ENCODE measurements around the gene PSMC1. TPM values are rescaled to one million over a fixed set of nuclear protein-coding genes. Genes with fewer than 3 reads are reported as not detected.

PSMC1 gene
- total RNA-seq, 1 donor from 2014 or later, result 84.5 TPM

DNA sequence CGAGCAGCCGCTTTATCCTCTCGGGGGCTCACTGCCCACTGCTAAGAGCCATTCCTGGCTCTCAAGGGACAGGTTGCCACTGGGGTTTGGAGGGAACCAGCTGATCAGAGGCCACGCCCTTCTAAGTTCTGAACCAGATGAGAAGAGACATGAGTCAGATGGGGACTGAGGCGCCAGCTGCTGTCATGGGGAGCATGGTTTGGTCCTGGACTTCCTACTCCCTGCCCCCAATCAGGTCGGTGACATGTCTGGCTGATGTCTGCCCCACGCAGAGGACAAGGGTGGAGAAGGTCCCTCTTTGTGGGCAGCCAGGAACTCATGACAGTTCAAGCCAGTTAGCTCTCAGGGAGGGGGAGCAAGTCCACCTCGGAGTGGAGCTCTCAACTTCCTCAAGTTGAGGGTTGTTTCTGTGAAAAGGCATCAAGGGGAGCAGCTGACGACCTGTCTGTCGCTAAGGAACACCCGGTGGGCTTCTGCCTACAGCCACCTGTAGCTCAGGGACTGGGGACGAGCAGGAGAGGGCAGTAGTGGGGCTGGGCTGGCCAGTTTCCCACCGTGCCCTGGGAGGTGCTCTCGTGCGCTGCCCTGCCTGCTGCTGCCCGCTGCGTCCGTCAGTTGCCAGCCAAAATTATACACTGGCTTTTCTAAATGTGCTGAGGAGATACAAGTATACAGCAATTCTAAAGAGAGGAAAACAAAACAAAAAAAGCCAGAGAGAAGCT is 20.5 kb downstream of the PSMC1 start:
- TF ChIP-seq, protein P1, sequence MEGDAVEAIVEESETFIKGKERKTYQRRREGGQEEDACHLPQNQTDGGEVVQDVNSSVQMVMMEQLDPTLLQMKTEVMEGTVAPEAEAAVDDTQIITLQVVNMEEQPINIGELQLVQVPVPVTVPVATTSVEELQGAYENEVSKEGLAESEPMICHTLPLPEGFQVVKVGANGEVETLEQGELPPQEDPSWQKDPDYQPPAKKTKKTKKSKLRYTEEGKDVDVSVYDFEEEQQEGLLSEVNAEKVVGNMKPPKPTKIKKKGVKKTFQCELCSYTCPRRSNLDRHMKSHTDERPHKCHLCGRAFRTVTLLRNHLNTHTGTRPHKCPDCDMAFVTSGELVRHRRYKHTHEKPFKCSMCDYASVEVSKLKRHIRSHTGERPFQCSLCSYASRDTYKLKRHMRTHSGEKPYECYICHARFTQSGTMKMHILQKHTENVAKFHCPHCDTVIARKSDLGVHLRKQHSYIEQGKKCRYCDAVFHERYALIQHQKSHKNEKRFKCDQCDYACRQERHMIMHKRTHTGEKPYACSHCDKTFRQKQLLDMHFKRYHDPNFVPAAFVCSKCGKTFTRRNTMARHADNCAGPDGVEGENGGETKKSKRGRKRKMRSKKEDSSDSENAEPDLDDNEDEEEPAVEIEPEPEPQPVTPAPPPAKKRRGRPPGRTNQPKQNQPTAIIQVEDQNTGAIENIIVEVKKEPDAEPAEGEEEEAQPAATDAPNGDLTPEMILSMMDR (IDR thresholded peaks at IDR 0.05; ENCODE audit: unreplicated experiment), result no peak
- Mint-ChIP-seq H3K9me3 (no peaks in the 10 kb centered on the region), H3K27me3 (ENCODE audit: low read depth) (no peaks in the 10 kb centered on the region), H3K4me1 (no peaks in the 10 kb centered on the region), H3K4me3 (no peak overlapping the region), H3K27ac (no peak overlapping the region), H3K36me3 (peaks cover 19% of the 10 kb centered on the region)
- DNase-seq (ENCODE audit: low spot score in 2 of 2, unreplicated experiment in 2 of 2), result no peak

DNA sequence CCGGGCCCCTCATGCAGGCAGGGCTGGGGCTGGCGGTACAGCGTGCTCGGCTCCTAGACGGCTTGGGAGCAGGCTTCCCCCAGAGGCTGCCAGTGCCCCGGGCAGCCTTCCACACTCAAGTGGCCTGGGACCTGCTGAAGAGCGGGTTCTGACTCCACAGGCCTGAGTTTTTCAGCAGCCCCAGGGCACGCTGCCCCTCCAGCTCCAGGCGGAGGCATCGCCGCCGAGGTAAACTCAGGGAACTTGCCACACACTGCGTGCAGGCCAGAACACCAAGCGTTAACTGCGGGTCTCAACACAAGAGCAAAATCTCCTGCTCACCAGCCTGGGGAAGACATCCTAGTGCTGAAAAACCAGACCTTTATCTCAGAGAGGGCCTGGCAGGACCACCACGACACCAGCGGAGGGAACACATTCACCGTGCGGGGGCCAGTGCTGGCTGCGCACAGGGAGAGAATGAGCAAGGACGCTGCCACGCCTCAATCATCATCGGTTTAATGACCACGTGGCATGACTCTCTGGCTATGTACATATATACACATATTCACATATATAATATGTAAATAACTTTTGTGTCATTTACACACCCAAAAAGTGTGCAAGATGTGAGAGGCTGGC is 21.3 kb downstream of the PSMC1 start:
- no peaks in the 10 kb centered on the region for H3K4me1 Mint-ChIP-seq
- TF ChIP-seq, protein P1 (IDR thresholded peaks at IDR 0.05; ENCODE audit: unreplicated experiment), result no peak
- H3K9me3 Mint-ChIP-seq, result no peaks in the 10 kb centered on the region
- H3K27me3 Mint-ChIP-seq (ENCODE audit: low read depth), result no peaks in the 10 kb centered on the region
- peaks cover 20% of the 10 kb centered on the region for H3K36me3 Mint-ChIP-seq
- H3K27ac Mint-ChIP-seq, result no peak overlapping the region
- DNase-seq (ENCODE audit: low spot score in 2 of 2, unreplicated experiment in 2 of 2), result no peak
- no peak overlapping the region for H3K4me3 Mint-ChIP-seq

DNA sequence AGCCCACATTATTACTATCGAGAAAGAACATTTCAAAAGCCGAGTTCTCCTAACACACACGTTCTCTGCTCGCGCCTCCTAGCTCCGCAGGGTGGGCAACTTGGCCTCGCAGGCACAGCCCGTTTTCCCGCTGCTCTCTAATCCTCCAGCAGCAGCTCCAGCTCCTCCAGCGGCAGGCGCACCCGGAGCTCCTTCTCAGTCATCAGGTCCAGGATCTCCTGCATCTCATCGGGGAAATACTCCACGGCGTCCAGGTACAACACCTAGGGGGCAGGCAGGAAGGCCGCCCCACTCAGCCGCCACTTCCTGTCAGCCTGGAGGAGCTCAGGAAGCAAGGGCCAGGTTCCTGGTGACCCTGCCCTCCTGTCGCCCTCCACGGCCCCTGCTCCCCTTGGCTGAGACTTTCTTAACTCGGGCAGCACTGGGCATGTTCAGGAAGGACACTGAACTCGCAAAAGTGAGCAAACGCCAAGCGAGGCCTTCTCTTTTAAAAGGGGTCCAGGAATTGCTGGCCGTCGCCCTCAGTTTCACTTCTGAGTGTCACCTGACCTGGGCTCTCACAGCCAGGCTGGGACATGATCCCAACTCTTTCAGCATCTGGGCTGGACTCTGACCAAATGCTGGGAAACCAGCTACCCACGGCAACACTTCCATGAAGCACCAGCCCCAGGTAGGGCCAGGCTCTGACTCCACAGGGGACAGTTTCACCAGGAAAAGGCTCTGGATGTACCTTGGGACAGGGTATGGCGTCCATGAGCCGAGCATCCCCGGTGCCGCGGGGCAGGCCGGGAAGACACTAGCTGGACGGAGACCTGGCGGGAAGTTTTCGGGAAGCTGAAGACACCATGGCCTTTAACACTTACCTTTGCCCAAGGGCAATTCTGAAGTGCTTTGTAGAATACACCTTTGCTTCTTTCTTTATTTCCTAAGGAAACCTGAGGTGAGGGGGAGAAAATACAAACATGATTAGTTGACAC is 22.1 kb downstream of the PSMC1 start:
- H3K9me3 Mint-ChIP-seq, result no peaks in the 10 kb centered on the region
- TF ChIP-seq, protein P1 (IDR thresholded peaks at IDR 0.05; ENCODE audit: unreplicated experiment), result no peak
- H3K4me1 Mint-ChIP-seq, result no peaks in the 10 kb centered on the region
- no peak overlapping the region for H3K4me3 Mint-ChIP-seq
- no peak overlapping the region for H3K27ac Mint-ChIP-seq
- H3K36me3 Mint-ChIP-seq, result peaks cover 21% of the 10 kb centered on the region
- H3K27me3 Mint-ChIP-seq (ENCODE audit: low read depth), result no peaks in the 10 kb centered on the region
- no peak for DNase-seq (ENCODE audit: low spot score in 2 of 2, unreplicated experiment in 2 of 2)

DNA sequence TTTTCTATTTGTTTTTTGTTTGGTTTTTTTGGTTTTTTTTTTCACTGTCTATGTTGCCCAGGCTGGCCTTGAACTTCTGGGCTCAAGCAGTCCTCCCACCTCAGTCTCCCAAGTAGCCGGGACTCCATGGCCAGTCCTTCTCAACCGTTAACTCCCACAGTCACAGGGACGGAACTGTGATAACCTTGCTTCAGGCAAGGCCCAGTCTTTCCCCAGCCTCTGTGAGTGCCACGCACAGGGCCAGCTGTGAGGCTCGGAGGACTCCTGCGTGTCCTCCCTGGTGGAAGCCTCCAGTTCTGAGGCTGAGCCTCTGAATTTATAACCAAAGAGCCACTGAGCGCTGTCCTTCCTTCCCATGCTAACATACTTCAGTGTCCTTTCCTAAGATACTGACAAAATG is 23.7 kb downstream of the PSMC1 start:
- no peak overlapping the region for H3K27ac Mint-ChIP-seq

DNA sequence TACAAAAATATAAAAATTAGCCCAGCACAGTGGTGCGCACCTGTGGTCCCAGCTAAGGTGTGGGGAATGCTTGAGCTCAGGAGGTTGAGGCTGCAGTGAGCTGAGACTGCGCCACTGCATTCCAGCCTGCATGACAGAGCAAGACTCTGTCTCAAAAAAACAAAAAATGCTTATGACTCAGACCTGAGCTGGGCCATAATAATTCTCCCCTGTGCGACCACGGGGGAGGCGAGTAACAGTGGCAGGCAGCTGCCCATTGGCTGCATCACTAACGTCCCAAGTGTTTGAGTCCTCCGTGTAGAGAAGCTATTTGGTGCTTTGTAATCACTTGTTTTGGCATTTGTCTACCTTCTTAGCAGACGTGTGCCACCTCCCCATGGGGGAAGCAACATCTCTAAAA is 24.9 kb downstream of the PSMC1 start:
- no peak overlapping the region for H3K4me3 Mint-ChIP-seq
- no peak overlapping the region for H3K27ac Mint-ChIP-seq
- H3K4me1 Mint-ChIP-seq, result no peaks in the 10 kb centered on the region

More for the DNA sequence above, 23.7 kb downstream of the PSMC1 start:
- Mint-ChIP-seq H3K36me3 (peaks cover 20% of the 10 kb centered on the region), H3K4me3 (no peak overlapping the region), H3K4me1 (no peaks in the 10 kb centered on the region), H3K27me3 (ENCODE audit: low read depth) (no peaks in the 10 kb centered on the region), H3K9me3 (no peaks in the 10 kb centered on the region)
- TF ChIP-seq, protein P1 (IDR thresholded peaks at IDR 0.05; ENCODE audit: unreplicated experiment), result no peak
- DNase-seq (ENCODE audit: low spot score in 2 of 2, unreplicated experiment in 2 of 2), result no peak

More for the DNA sequence above, 24.9 kb downstream of the PSMC1 start:
- no peak for DNase-seq (ENCODE audit: low spot score in 2 of 2, unreplicated experiment in 2 of 2)
- Mint-ChIP-seq H3K27me3 (ENCODE audit: low read depth) (no peaks in the 10 kb centered on the region), H3K9me3 (no peaks in the 10 kb centered on the region), H3K36me3 (peaks cover 26% of the 10 kb centered on the region)
- TF ChIP-seq, protein P1 (IDR thresholded peaks at IDR 0.05; ENCODE audit: unreplicated experiment), result no peak

Data from mesothelial cell of epicardium (in vitro differentiated cells).